HepG2 (cell line): ENCODE data around the gene ARMC2. TPM values are rescaled to one million over a fixed set of nuclear protein-coding genes. Genes with fewer than 3 reads are reported as not detected.

Experiments
- ZNF296 ChIP-seq: sonication (generic); formaldehyde crosslinking; conservative IDR thresholded peaks from 2 replicates; pipeline ENCODE4 v1.5.0; 2020; ENCODE audit warnings: mild to moderate bottlenecking, missing genetic modification reagents
- polyA plus RNA-seq, 8 experiments: library from polyadenylated mRNA; depleted of rRNA in 3 of 8; stranded (reverse) in 7 of 8; unstranded in 1 of 8; fragments of >200 nt; fragmentation: Illumina TruSeq in 4 of 8; extraction: Trizol in 4 of 8; gene quantifications; 2 replicates each; pipeline versions ENCODE4 v1.2.1 to v1.2.3, GENCODE V29; 2011 to 2016; ENCODE audit warnings: low read depth in 4 of 8, missing spikeins in 1 of 8, mixed read lengths in 1 of 8; ENCODE audit not compliant: insufficient read depth in 1 of 8
- small RNA-seq, 3 experiments: library from RNA; depleted of rRNA; stranded (forward); fragments of <200 nt; gene quantifications; one replicate each; pipeline ENCODE3, GENCODE V24; 2012; ENCODE audit warnings: low read depth in 2 of 3, low replicate concordance in 1 of 3; ENCODE audit not compliant: insufficient read length in 3 of 3, insufficient read depth in 2 of 3
- total RNA-seq, 5 experiments: library from RNA; depleted of rRNA; stranded (reverse); fragments of >200 nt; fragmentation: Illumina TruSeq; extraction: Trizol; gene quantifications; 2 replicates each; pipeline ENCODE4 v1.2.3, GENCODE V29; 2016; ENCODE audit warnings: low read depth in 1 of 5

The ARMC2 gene
- total and polyA plus RNA-seq, 2 of the 13 experiments (the other 11 are each of a cell fraction or from before 2014, with no cell fraction given) = 1.4 to 3.2 TPM

DNA sequence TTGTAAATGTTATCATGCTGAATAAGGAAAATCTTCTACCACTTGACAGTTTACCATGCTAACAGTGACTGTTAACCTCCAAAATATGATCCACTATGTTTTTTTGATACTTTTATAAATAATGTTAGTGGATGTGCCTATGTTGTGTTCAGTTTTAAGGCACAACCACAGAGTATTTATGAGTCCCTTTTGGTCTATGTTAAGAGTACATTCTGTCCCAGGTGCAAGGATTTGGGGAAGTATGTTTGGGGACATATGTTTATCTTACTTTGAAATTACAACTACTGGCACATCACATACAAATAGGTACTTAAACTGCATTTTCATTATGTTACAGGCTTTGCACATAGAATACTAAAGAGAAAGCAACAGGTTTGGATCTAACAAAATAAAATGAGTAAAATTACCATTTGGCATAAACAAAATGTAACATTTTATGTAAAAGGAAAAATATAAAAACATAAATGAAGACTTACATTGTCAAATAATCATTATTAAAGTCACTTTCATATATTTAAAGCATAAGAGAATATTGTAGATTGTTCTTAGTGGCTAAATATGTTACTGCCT, 175.2 kb downstream of the ARMC2 start (continued):
- TF ChIP-seq ZNF296 (CRISPR knock-in tag) = no peak
- TF ChIP-seq, all 625 proteins: peak for 0

Small RNAs within 50 kb of the gene (small RNA-seq; reads per million reads assigned to genes)
- gene AL445189.2 = 0 reads per million in 3 experiments
- gene Z95118.1 = 0 reads per million in 3 experiments

Other genes with a start within 250 kb of the ARMC2 start
- 44.7 and 52.1 TPM in 2 replicates for gene SESN1, start 246.4 kb downstream of the ARMC2 start, total RNA-seq (2016; rRNA removed; fragmentation: Illumina TruSeq; extraction: Trizol)
- gene SESN1, start 246.4 kb downstream of the ARMC2 start, polyA plus RNA-seq (2011; rRNA removed) = 20.6 and 24.9 TPM in 2 replicates
- 15.5 and 20.7 TPM in 2 replicates for gene CEP57L1, start 247.1 kb downstream of the ARMC2 start, total RNA-seq (2016; rRNA removed; fragmentation: Illumina TruSeq; extraction: Trizol)
- 5.5 and 7.7 TPM in 2 replicates for gene CEP57L1, start 247.1 kb downstream of the ARMC2 start, polyA plus RNA-seq (2011; rRNA removed)